ENCODE results near the gene UXS1.

GRCh38 chr2:106140913-106141312, 53.2 kb downstream of the UXS1 start:
- no peak for TF ChIP-seq CTCF (IDR thresholded peaks at IDR 0.05)
- no peak for TF ChIP-seq POLR2A (IDR thresholded peaks at IDR 0.05)

All from heart left ventricle (tissue), 13 donors.